Measurements from ENCODE around the gene CERK.

Gene CERK

GRCh38 chr22:46691571-46691970, 46.5 kb downstream of the CERK start:
- TF ChIP-seq TAF1 (IDR thresholded peaks at IDR 0.05; ENCODE audit: borderline replicate concordance, insufficient read depth, low read length): no peak
- no peak for TF ChIP-seq FOXP2 (optimal IDR thresholded peaks at IDR 0.05; ENCODE audit: borderline replicate concordance, extremely low read depth, extremely low read length, insufficient read depth)
- TF ChIP-seq SIN3A (IDR thresholded peaks at IDR 0.05; ENCODE audit: borderline replicate concordance, insufficient read depth, low read length): no peak
- TF ChIP-seq REST (IDR thresholded peaks at IDR 0.05; ENCODE audit: insufficient read depth in 1 of 2, low read depth in 2 of 2, low read length in 2 of 2): no peak
- TF ChIP-seq POLR2AphosphoS5 (IDR thresholded peaks at IDR 0.05; ENCODE audit: low read depth, low read length): no peak

GRCh38 chr22:46690146-46690545, 47.9 kb downstream of the CERK start:
- TF ChIP-seq POLR2AphosphoS5 (IDR thresholded peaks at IDR 0.05; ENCODE audit: low read depth, low read length): no peak
- TF ChIP-seq SIN3A (IDR thresholded peaks at IDR 0.05; ENCODE audit: borderline replicate concordance, insufficient read depth, low read length): no peak
- no peak for TF ChIP-seq TAF1 (IDR thresholded peaks at IDR 0.05; ENCODE audit: borderline replicate concordance, insufficient read depth, low read length)
- TF ChIP-seq REST (IDR thresholded peaks at IDR 0.05; ENCODE audit: insufficient read depth in 1 of 2, low read depth in 2 of 2, low read length in 2 of 2): no peak
- no peak for TF ChIP-seq FOXP2 (optimal IDR thresholded peaks at IDR 0.05; ENCODE audit: borderline replicate concordance, extremely low read depth, extremely low read length, insufficient read depth)

GRCh38 chr22:46688949-46689348, 49.1 kb downstream of the CERK start:
- TF ChIP-seq TAF1 (IDR thresholded peaks at IDR 0.05; ENCODE audit: borderline replicate concordance, insufficient read depth, low read length): no peak
- no peak for TF ChIP-seq POLR2AphosphoS5 (IDR thresholded peaks at IDR 0.05; ENCODE audit: low read depth, low read length)
- no peak for TF ChIP-seq FOXP2 (optimal IDR thresholded peaks at IDR 0.05; ENCODE audit: borderline replicate concordance, extremely low read depth, extremely low read length, insufficient read depth)
- TF ChIP-seq SIN3A (IDR thresholded peaks at IDR 0.05; ENCODE audit: borderline replicate concordance, insufficient read depth, low read length): no peak
- no peak for TF ChIP-seq REST (IDR thresholded peaks at IDR 0.05; ENCODE audit: insufficient read depth in 1 of 2, low read depth in 2 of 2, low read length in 2 of 2)

GRCh38 chr22:46687460-46687859, 50.6 kb downstream of the CERK start:
- TF ChIP-seq REST (IDR thresholded peaks at IDR 0.05; ENCODE audit: insufficient read depth in 1 of 2, low read depth in 2 of 2, low read length in 2 of 2) (no peak), SIN3A (IDR thresholded peaks at IDR 0.05; ENCODE audit: borderline replicate concordance, insufficient read depth, low read length) (no peak), FOXP2 (optimal IDR thresholded peaks at IDR 0.05; ENCODE audit: borderline replicate concordance, extremely low read depth, extremely low read length, insufficient read depth) (no peak), TAF1 (IDR thresholded peaks at IDR 0.05; ENCODE audit: borderline replicate concordance, insufficient read depth, low read length) (no peak), POLR2AphosphoS5 (IDR thresholded peaks at IDR 0.05; ENCODE audit: low read depth, low read length) (no peak)

GRCh38 chr22:46687048-46687444, 51.0 kb downstream of the CERK start:
- TF ChIP-seq POLR2AphosphoS5 (IDR thresholded peaks at IDR 0.05; ENCODE audit: low read depth, low read length) (no peak), FOXP2 (optimal IDR thresholded peaks at IDR 0.05; ENCODE audit: borderline replicate concordance, extremely low read depth, extremely low read length, insufficient read depth) (no peak), REST (IDR thresholded peaks at IDR 0.05; ENCODE audit: insufficient read depth in 1 of 2, low read depth in 2 of 2, low read length in 2 of 2) (no peak), TAF1 (IDR thresholded peaks at IDR 0.05; ENCODE audit: borderline replicate concordance, insufficient read depth, low read length) (no peak)

All from PFSK-1 (cell line).